Aorta (tissue), 5 donors: Measurements from ENCODE around the gene DMPK. TPM values are rescaled to one million over a fixed set of nuclear protein-coding genes. Genes with fewer than 3 reads are reported as not detected.

Experiments
- ATAC-seq: fragments of 200-7000 bp; cut with Tn5 transposase; one replicate; pipeline ENCODE4 v1.9.1; 2022; ENCODE audit warnings: moderate library complexity; ENCODE audit not compliant: low FRiP score
- DNase-seq, 2 donors: peaks; one replicate each; pipeline ENCODE4 v3.0.0-alpha.2; 2020
- H3K27ac ChIP-seq, 2 donors: one replicate each; pipeline ENCODE4 v1.5.1; 2013; ENCODE audit warnings: low read length in 2 of 2, mild to moderate bottlenecking in 2 of 2, moderate library complexity in 2 of 2, control low read depth in 1 of 2, inconsistent platforms in 1 of 2, low read depth in 1 of 2
- H3K27me3 ChIP-seq, 2 donors: one replicate each; pipeline ENCODE4 v1.6.1; 2013; ENCODE audit warnings: control low read depth in 1 of 2, low read length in 1 of 2, mild to moderate bottlenecking in 1 of 2, moderate library complexity in 1 of 2; ENCODE audit not compliant: insufficient read depth in 2 of 2, control insufficient read depth in 1 of 2
- H3K36me3 ChIP-seq, 2 donors: one replicate each; pipeline ENCODE4 v1.6.1; 2013; ENCODE audit warnings: control low read depth in 1 of 2, low read length in 1 of 2, mild to moderate bottlenecking in 1 of 2; ENCODE audit not compliant: insufficient read depth in 2 of 2, control insufficient read depth in 1 of 2
- H3K4me1 ChIP-seq, 2 donors: one replicate each; pipeline ENCODE4 v1.6.1; 2013; ENCODE audit warnings: low read length in 2 of 2, control low read depth in 1 of 2, mild to moderate bottlenecking in 1 of 2, moderate library complexity in 1 of 2; ENCODE audit not compliant: insufficient read depth in 2 of 2, control insufficient read depth in 1 of 2
- H3K4me3 ChIP-seq, 2 donors: one replicate each; pipeline ENCODE4 v1.5.1; 2013; ENCODE audit warnings: low read length in 2 of 2, control low read depth in 1 of 2, mild to moderate bottlenecking in 1 of 2
- H3K9me3 ChIP-seq: one replicate; pipeline ENCODE4 v1.6.1; 2013; ENCODE audit warnings: mild to moderate bottlenecking, low read length; ENCODE audit not compliant: control insufficient read depth
- WGBS, 2 donors: extraction: QIAGEN DNeasy Blood & Tissue Kit; methylation state at CpG; one replicate each; pipeline ENCODE4 v1.1.7; 2013; 5-methylcytosine and 5-hydroxymethylcytosine counted together
- intact Hi-C, 2 donors: fragments of 100-400 bp; cut with DNase I; formaldehyde crosslinking; loops; one replicate each; pipeline versions ENCODE4 v1.14.2 to v1.15.0; 2022
- polyA plus RNA-seq, 2 donors: library from polyadenylated mRNA; stranded (reverse); fragments of 200-250 nt; gene quantifications; one replicate each; pipeline ENCODE4 v1.2.3, GENCODE V29; 2013
- total RNA-seq, 2 donors: library from RNA; stranded (reverse); fragmentation: NEBNext Ultra II Directional; extraction: Animal tissue kit (Norgen Biotek cat#: 25700); gene quantifications; one replicate each; pipeline ENCODE4 v1.2.1, GENCODE V29; 2021
- donor health status: healthy with polysubstance abuse.
- donor health status: Bipolar disorder and iron deficiency.
- donor health status: DM: no; HTN: no; CAD: no.
- donor health status: DM: no; HTN: no; CAD: no.
- donor health status: DM: yes; HTN: yes; CAD: no.

The DMPK gene
- total and polyA plus RNA-seq, 4 donors = 139 to 408 (median 185) TPM

DNA sequence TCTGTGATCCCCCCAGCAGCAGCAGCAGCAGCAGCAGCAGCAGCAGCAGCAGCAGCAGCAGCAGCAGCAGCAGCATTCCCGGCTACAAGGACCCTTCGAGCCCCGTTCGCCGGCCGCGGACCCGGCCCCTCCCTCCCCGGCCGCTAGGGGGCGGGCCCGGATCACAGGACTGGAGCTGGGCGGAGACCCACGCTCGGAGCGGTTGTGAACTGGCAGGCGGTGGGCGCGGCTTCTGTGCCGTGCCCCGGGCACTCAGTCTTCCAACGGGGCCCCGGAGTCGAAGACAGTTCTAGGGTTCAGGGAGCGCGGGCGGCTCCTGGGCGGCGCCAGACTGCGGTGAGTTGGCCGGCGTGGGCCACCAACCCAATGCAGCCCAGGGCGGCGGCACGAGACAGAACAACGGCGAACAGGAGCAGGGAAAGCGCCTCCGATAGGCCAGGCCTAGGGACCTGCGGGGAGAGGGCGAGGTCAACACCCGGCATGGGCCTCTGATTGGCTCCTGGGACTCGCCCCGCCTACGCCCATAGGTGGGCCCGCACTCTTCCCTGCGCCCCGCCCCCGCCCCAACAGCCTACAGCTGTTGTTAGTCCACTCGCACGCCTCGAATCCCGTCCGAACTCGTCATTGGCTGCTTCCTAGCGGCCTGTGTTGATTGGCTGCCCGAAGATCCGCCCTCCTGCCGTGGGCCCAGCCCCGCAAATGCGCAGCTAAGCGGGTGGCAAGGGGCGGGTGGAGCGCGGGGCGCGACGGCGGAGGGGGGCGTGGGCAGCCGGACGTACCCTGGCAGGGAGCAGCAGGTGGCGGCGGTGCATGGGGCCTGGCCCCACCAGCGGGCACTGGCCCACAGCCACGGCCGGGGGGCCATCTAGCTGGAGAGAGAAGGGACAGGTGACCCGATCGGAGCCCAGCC lies 11.8 kb downstream of the DMPK start:
- Histone ChIP-seq H3K27ac (peak overlapping the region in 1 of 2 donors; percentile 56), H3K9me3 (no peaks in the 10 kb centered on the region), H3K27me3 (no peaks in the 10 kb centered on the region), H3K4me3 (peak overlapping the region; percentile 0 to 18), H3K36me3 (peaks cover 0 to 2% of the 10 kb centered on the region in 2 donors), H3K4me1 (no peaks in the 10 kb centered on the region)
- 2% methylated on average over 71 to 79 of the region's 79 CpGs for WGBS, 2 donors
- intact Hi-C loops = loop anchor here (1.0 to 2.0 kb wide), 2 partner anchors 28 to 29 kb away; no protein-coding TSS in a partner anchor
- peak; percentile 97 for DNase-seq
- peak; percentile 90 for ATAC-seq

DNA sequence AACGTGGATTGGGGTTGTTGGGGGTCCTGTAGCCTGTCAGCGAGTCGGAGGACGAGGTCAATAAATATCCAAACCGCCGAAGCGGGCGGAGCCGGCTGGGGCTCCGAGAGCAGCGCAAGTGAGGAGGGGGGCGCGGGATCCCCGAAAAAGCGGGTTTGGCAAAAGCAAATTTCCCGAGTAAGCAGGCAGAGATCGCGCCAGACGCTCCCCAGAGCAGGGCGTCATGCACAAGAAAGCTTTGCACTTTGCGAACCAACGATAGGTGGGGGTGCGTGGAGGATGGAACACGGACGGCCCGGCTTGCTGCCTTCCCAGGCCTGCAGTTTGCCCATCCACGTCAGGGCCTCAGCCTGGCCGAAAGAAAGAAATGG lies 12.5 kb downstream of the DMPK start:
- intact Hi-C loops = loop anchor here (1.0 to 5.0 kb wide), 6 partner anchors 13 to 78 kb away; partner anchors contain the start of genes FBXO46 (in 2 of the 2), MEIOSIN (in 2 of the 2), DMPK (in 1 of the 2) and QPCTL (in 1 of the 2)
- H3K4me1 ChIP-seq = no peaks in the 10 kb centered on the region

GRCh38 chr19:45768984-45769782 lies 13.1 kb downstream of the DMPK start, which contains the start of gene SIX5:
TSS of gene SIX5 (minus strand) at chr19:45769252. CDS start at chr19:45768844, 408 bp downstream.
- no peaks in the 10 kb centered on the region for H3K9me3 ChIP-seq
- ATAC-seq = peak; percentile 83
- H3K27me3 ChIP-seq = no peaks in the 10 kb centered on the region
- H3K36me3 ChIP-seq = no peaks in the 10 kb centered on the region
- peak; percentile 99 to 100 for DNase-seq
- H3K27ac ChIP-seq = peak within 1 kb of the TSS; percentile 39 to 93
- H3K4me1 ChIP-seq = no peaks in the 10 kb centered on the region
- peak within 1 kb of the TSS; percentile 74 to 79 for H3K4me3 ChIP-seq
- intact Hi-C loops = loop anchor here (2.0 to 5.0 kb wide), 4 partner anchors 14 to 77 kb away; partner anchors contain the start of genes FBXO46 (in 2 of the 2), MEIOSIN (in 2 of the 2), DMPK (in 1 of the 2) and QPCTL (in 1 of the 2)
- WGBS, 2 donors = 0 to 1% methylated on average over 66 to 70 of the region's 70 CpGs

More for the DNA sequence above, 12.5 kb downstream of the DMPK start:
- no peaks in the 10 kb centered on the region for H3K27me3 ChIP-seq
- DNase-seq (peak in 1 of 2 donors; percentile 77), ATAC-seq (no peak)
- peak overlapping the region; percentile 0 to 18 for H3K4me3 ChIP-seq
- H3K27ac ChIP-seq = peak overlapping the region in 1 of 2 donors; percentile 18
- no peaks in the 10 kb centered on the region for H3K9me3 ChIP-seq
- WGBS, 2 donors = 0% methylated on average over 28 of the region's 28 CpGs
- H3K36me3 ChIP-seq = peaks cover 0 to 1% of the 10 kb centered on the region in 2 donors

- Histone ChIP-seq H3K9me3 (no peaks in the 10 kb centered on the region), H3K4me1 (no peaks in the 10 kb centered on the region), H3K36me3 (no peaks in the 10 kb centered on the region), H3K27ac (peak overlapping the region; percentile 39 to 93), H3K4me3 (peak overlapping the region; percentile 74 to 79), H3K27me3 (no peaks in the 10 kb centered on the region)
- intact Hi-C loops = loop anchor here (2.0 to 5.0 kb wide), 4 partner anchors 14 to 76 kb away; partner anchors contain the start of genes FBXO46 (in 2 of the 2), MEIOSIN (in 2 of the 2), DMPK (in 1 of the 2) and QPCTL (in 1 of the 2)
- no peak for ATAC-seq
- WGBS, 2 donors = 1% methylated on average over 22 to 33 of the region's 33 CpGs
- peak; percentile 68 to 86 for DNase-seq
These were observed 13.7 kb downstream of the DMPK start for GRCh38 chr19:45768655-45768983.

DNA sequence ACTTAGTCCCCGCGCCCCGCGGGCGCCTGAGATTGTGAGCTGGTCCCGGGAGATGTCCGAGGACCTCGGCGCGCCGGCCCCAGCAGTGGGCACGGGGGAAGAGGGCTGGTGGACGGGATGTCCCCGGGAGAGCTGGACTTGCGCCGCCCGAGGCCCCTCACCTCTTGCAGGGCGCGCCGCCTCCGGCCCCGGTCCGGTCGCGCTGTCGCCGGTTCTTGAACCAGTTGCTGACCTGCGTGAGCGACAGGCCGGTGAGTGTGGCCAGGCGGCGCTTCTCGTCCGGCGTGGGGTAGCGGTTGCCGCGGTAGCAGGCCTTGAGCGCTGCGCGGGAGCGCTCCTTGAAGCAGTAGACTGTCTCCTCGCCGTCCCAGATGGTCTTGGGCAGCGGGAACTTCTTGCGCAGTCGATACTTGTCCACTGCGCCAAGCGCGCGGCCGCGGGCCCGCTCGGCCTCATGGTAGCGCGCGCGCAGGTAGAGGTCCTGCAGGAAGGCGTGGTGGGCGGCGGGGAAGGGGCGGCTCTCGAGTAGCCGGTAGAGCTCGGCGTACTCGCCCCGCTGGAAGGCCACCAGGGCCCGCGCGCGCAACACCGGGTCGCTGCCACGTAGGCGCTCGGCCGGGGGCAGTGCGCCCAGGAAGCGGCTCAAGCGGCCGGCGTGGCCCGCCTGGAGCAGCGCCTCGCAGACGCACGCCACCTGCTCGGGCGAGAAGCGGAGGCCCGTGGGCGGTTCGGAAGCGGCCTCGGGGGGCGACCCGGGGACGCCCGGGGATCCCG lies 14.2 kb downstream of the DMPK start:
- H3K36me3 ChIP-seq = no peaks in the 10 kb centered on the region
- WGBS, 2 donors = 0% methylated on average over 84 to 102 of the region's 102 CpGs
- H3K27me3 ChIP-seq = no peaks in the 10 kb centered on the region
- ATAC-seq = no peak
- DNase-seq = peak; percentile 79 to 86
- H3K9me3 ChIP-seq = no peaks in the 10 kb centered on the region
- intact Hi-C loops = loop anchor here (2.0 to 5.0 kb wide), 4 partner anchors 15 to 76 kb away; partner anchors contain the start of genes FBXO46 (in 2 of the 2), MEIOSIN (in 2 of the 2), DMPK (in 1 of the 2) and QPCTL (in 1 of the 2)
- H3K4me3 ChIP-seq = peak overlapping the region; percentile 74 to 79
- peak overlapping the region; percentile 50 to 78 for H3K27ac ChIP-seq
- H3K4me1 ChIP-seq = no peaks in the 10 kb centered on the region

GRCh38 chr19:45767410-45767880 lies 14.8 kb downstream of the DMPK start:
- ATAC-seq = peak; percentile 2
- no peaks in the 10 kb centered on the region for H3K4me1 ChIP-seq
- intact Hi-C loops = loop anchor here (5.0 kb wide), 3 partner anchors 35 to 75 kb away; partner anchors contain the start of genes FBXO46 (in 2 of the 2), MEIOSIN (in 2 of the 2), QPCTL (in 1 of the 2) and SNRPD2 (in 1 of the 2)
- H3K27me3 ChIP-seq = no peaks in the 10 kb centered on the region
- WGBS, 2 donors = 4% methylated on average over 30 to 31 of the region's 31 CpGs
- peak; percentile 85 to 91 for DNase-seq
- no peaks in the 10 kb centered on the region for H3K9me3 ChIP-seq
- H3K27ac ChIP-seq = peak overlapping the region; percentile 50 to 88
- peak overlapping the region; percentile 74 to 79 for H3K4me3 ChIP-seq
- no peaks in the 10 kb centered on the region for H3K36me3 ChIP-seq

DNA sequence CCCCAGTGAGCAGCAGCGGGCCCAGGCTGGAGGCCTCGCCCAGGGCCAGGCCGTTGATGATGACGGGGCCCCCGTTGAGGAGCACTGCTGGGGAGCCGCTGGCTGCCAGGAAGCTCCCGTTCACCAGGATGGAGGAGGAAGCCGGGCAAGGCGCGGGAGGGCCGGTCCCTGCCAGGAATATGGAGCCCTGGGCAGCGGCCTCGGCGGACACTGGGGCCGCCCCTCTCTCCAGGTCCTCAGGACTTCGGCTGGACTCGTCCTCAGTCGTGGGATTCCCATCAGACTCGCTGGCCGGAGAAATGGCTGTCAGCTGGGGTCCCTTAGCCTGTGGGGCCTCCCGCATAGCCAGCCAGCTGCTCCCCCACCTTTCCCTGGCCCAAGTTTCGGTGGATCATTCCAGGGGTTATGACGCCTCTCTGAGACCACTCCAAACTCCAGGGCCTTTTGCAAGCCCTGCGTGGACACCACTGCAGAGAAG lies 15.4 kb downstream of the DMPK start:
- H3K27ac ChIP-seq = peak overlapping the region; percentile 23 to 88
- 3 to 5% methylated on average over 23 to 24 of the region's 24 CpGs for WGBS, 2 donors
- H3K4me3 ChIP-seq = peak overlapping the region; percentile 29 to 79
- no peaks in the 10 kb centered on the region for H3K27me3 ChIP-seq
- intact Hi-C loops = loop anchor here (5.0 kb wide), 3 partner anchors 35 to 75 kb away; partner anchors contain the start of genes FBXO46 (in 2 of the 2), MEIOSIN (in 2 of the 2), QPCTL (in 1 of the 2) and SNRPD2 (in 1 of the 2)
- no peak for ATAC-seq
- no peaks in the 10 kb centered on the region for H3K9me3 ChIP-seq
- H3K4me1 ChIP-seq = no peaks in the 10 kb centered on the region
- DNase-seq = peak; percentile 68 to 85
- no peaks in the 10 kb centered on the region for H3K36me3 ChIP-seq
